BE2C (cell line): Measurements from ENCODE around the gene C1orf105.
A peak's percentile ranks its signal among the peaks of the same experiment; 100 is the strongest.
"Not testable (repeated sequence)": the region's sequence is repeated elsewhere in the genome, so short reads cannot be mapped to it uniquely, and the experiment has no call there.

Source experiments
- DNase-seq: peaks from one replicate; pipeline ENCODE4 v3.0.0-alpha.2; 2020
- H3K27me3 ChIP-seq: fragments of 250-450 bp; sonication (Bioruptor Pico); 2 replicates; pipeline ENCODE4 v1.5.1; 2020; ENCODE audit warnings: mild to moderate bottlenecking
- H3K36me3 ChIP-seq: fragments of 250-450 bp; sonication (Bioruptor Pico); 2 replicates; pipeline ENCODE4 v1.5.1; 2020; ENCODE audit warnings: mild to moderate bottlenecking
- H3K4me1 ChIP-seq: fragments of 250-450 bp; sonication (Bioruptor Pico); 2 replicates; pipeline ENCODE4 v1.5.1; 2020
- H3K4me3 ChIP-seq: 2 replicates; pipeline ENCODE4 v1.5.1; 2011; ENCODE audit warnings: low read depth, low read length
- H3K9me3 ChIP-seq: fragments of 250-450 bp; sonication (Bioruptor Pico); 2 replicates; pipeline ENCODE4 v1.5.1; 2020
- CTCF ChIP-seq: IDR thresholded peaks from 2 replicates; pipeline ENCODE4 v1.5.1; 2012; ENCODE audit warnings: mild to moderate bottlenecking, low read depth, low read length

C1orf105 gene

GRCh38 chr1:172489847-172490246 is 69.4 kb downstream of the C1orf105 start:
- TF ChIP-seq CTCF, result no peak
- Histone ChIP-seq H3K36me3 (no peaks in the 10 kb centered on the region), H3K27me3 (no peaks in the 10 kb centered on the region)

GRCh38 chr1:172492421-172492820 is 71.9 kb downstream of the C1orf105 start:
- no peak for TF ChIP-seq CTCF

More at GRCh38 chr1:172489847-172490246, 69.4 kb downstream of the C1orf105 start:
- no peaks in the 10 kb centered on the region for H3K9me3 ChIP-seq
- DNase-seq, result no peak
- no peaks in the 10 kb centered on the region; the same call in none of the 2 replicates for H3K4me1 ChIP-seq
- no peak overlapping the region for H3K4me3 ChIP-seq

GRCh38 chr1:172494166-172494565 is 73.7 kb downstream of the C1orf105 start:
- TF ChIP-seq CTCF, result no peak
- H3K4me1 ChIP-seq, result peaks cover 16% of the 10 kb centered on the region
- H3K27me3 ChIP-seq, result no peaks in the 10 kb centered on the region
- no peaks in the 10 kb centered on the region for H3K9me3 ChIP-seq
- no peak for DNase-seq
- H3K4me3 ChIP-seq, result no peak overlapping the region
- H3K36me3 ChIP-seq, result no peaks in the 10 kb centered on the region

More at GRCh38 chr1:172492421-172492820, 71.9 kb downstream of the C1orf105 start:
- Histone ChIP-seq H3K36me3 (no peaks in the 10 kb centered on the region), H3K27me3 (no peaks in the 10 kb centered on the region), H3K4me3 (no peak overlapping the region), H3K4me1 (peaks cover 16% of the 10 kb centered on the region), H3K9me3 (no peaks in the 10 kb centered on the region)
- DNase-seq, result no peak

- H3K4me1 ChIP-seq, result peaks cover 16% of the 10 kb centered on the region
- not testable (repeated sequence) for H3K9me3 ChIP-seq, DNase-seq, H3K27me3 ChIP-seq, H3K4me3 ChIP-seq, H3K36me3 ChIP-seq
These were observed 75.6 kb downstream of the C1orf105 start for GRCh38 chr1:172496127-172496526.

GRCh38 chr1:172496678-172497077 is 76.2 kb downstream of the C1orf105 start:
- Histone ChIP-seq H3K4me1 (peaks cover 16% of the 10 kb centered on the region), H3K9me3 (no peaks in the 10 kb centered on the region), H3K27me3 (no peaks in the 10 kb centered on the region), H3K36me3 (no peaks in the 10 kb centered on the region), H3K4me3 (no peak overlapping the region; the same call in 1 of the 2 replicates)
- no peak for DNase-seq
- TF ChIP-seq CTCF, result no peak

GRCh38 chr1:172497230-172497629 is 76.7 kb downstream of the C1orf105 start:
- Histone ChIP-seq H3K4me1 (peaks cover 16% of the 10 kb centered on the region), H3K9me3 (no peaks in the 10 kb centered on the region)
- peak; percentile 84 for DNase-seq

More at GRCh38 chr1:172497230-172497629, 76.7 kb downstream of the C1orf105 start:
- Histone ChIP-seq H3K27me3 (no peaks in the 10 kb centered on the region), H3K36me3 (no peaks in the 10 kb centered on the region), H3K4me3 (peak overlapping the region; percentile 6; the same call in 1 of the 2 replicates)
- no peak for TF ChIP-seq CTCF
